ENCODE measurements around the gene MYO3B.

Gene MYO3B

GRCh38 chr2:170288859-170289258 is 110.9 kb downstream of the MYO3B start:
- TF ChIP-seq USF1 (IDR thresholded peaks at IDR 0.05) (no peak), RAD21 (IDR thresholded peaks at IDR 0.05; ENCODE audit: low read depth) (no peak), EP300 (IDR thresholded peaks at IDR 0.05; ENCODE audit: borderline replicate concordance) (no peak), MAX (IDR thresholded peaks at IDR 0.05) (no peak), FOXM1 (IDR thresholded peaks at IDR 0.05; ENCODE audit: borderline replicate concordance, low read depth) (no peak), NFIC (IDR thresholded peaks at IDR 0.05) (no peak), TCF12 (IDR thresholded peaks at IDR 0.05; ENCODE audit: low read depth) (no peak), TAF1 (IDR thresholded peaks at IDR 0.05; ENCODE audit: low read depth) (no peak), ZBTB7A (IDR thresholded peaks at IDR 0.05; ENCODE audit: low read depth) (no peak), CREB1 (IDR thresholded peaks at IDR 0.05; ENCODE audit: low read depth) (no peak), CEBPB (IDR thresholded peaks at IDR 0.05) (no peak)

- TF ChIP-seq YY1 (IDR thresholded peaks at IDR 0.05; ENCODE audit: low read depth) (no peak), USF1 (IDR thresholded peaks at IDR 0.05) (no peak), TCF12 (IDR thresholded peaks at IDR 0.05; ENCODE audit: low read depth) (no peak), RAD21 (IDR thresholded peaks at IDR 0.05; ENCODE audit: low read depth) (no peak), TEAD4 (IDR thresholded peaks at IDR 0.05) (no peak), ZBTB7A (IDR thresholded peaks at IDR 0.05; ENCODE audit: low read depth) (no peak), TAF1 (IDR thresholded peaks at IDR 0.05; ENCODE audit: low read depth) (no peak), CEBPB (IDR thresholded peaks at IDR 0.05) (no peak)
These were observed 113.5 kb downstream of the MYO3B start for GRCh38 chr2:170291474-170291873.

- TF ChIP-seq RAD21 (IDR thresholded peaks at IDR 0.05; ENCODE audit: low read depth) = no peak
- no peak for TF ChIP-seq TCF12 (IDR thresholded peaks at IDR 0.05; ENCODE audit: low read depth)
- no peak for TF ChIP-seq EP300 (IDR thresholded peaks at IDR 0.05; ENCODE audit: borderline replicate concordance)
- no peak for TF ChIP-seq CREB1 (IDR thresholded peaks at IDR 0.05; ENCODE audit: low read depth)
- no peak for TF ChIP-seq YY1 (IDR thresholded peaks at IDR 0.05; ENCODE audit: low read depth)
- no peak for TF ChIP-seq REST (IDR thresholded peaks at IDR 0.05; ENCODE audit: low read depth)
- no peak for TF ChIP-seq USF1 (IDR thresholded peaks at IDR 0.05)
- no peak for TF ChIP-seq CEBPB (IDR thresholded peaks at IDR 0.05)
- no peak for TF ChIP-seq FOXM1 (IDR thresholded peaks at IDR 0.05; ENCODE audit: borderline replicate concordance, low read depth)
- no peak for TF ChIP-seq ZBTB7A (IDR thresholded peaks at IDR 0.05; ENCODE audit: low read depth)
- TF ChIP-seq TAF1 (IDR thresholded peaks at IDR 0.05; ENCODE audit: low read depth) = no peak
- TF ChIP-seq NFIC (IDR thresholded peaks at IDR 0.05) = no peak
- no peak for TF ChIP-seq EGR1 (IDR thresholded peaks at IDR 0.05)
These were observed 114.5 kb downstream of the MYO3B start for GRCh38 chr2:170292415-170292814.

GRCh38 chr2:170297496-170297895 is 119.5 kb downstream of the MYO3B start:
- TF ChIP-seq EGR1 (IDR thresholded peaks at IDR 0.05) (no peak), CEBPB (IDR thresholded peaks at IDR 0.05) (no peak), RAD21 (IDR thresholded peaks at IDR 0.05; ENCODE audit: low read depth) (no peak), FOXM1 (IDR thresholded peaks at IDR 0.05; ENCODE audit: borderline replicate concordance, low read depth) (no peak), REST (IDR thresholded peaks at IDR 0.05; ENCODE audit: low read depth) (no peak), MAX (IDR thresholded peaks at IDR 0.05) (no peak), NFIC (IDR thresholded peaks at IDR 0.05) (no peak), YY1 (IDR thresholded peaks at IDR 0.05; ENCODE audit: low read depth) (no peak), CREB1 (IDR thresholded peaks at IDR 0.05; ENCODE audit: low read depth) (no peak), TAF1 (IDR thresholded peaks at IDR 0.05; ENCODE audit: low read depth) (no peak), TEAD4 (IDR thresholded peaks at IDR 0.05) (no peak), TCF12 (IDR thresholded peaks at IDR 0.05; ENCODE audit: low read depth) (no peak), EP300 (IDR thresholded peaks at IDR 0.05; ENCODE audit: borderline replicate concordance) (no peak), USF1 (IDR thresholded peaks at IDR 0.05) (no peak)

GRCh38 chr2:170298115-170298514 is 120.2 kb downstream of the MYO3B start:
- no peak for TF ChIP-seq TEAD4 (IDR thresholded peaks at IDR 0.05)
- no peak for TF ChIP-seq EGR1 (IDR thresholded peaks at IDR 0.05)
- TF ChIP-seq TAF1 (IDR thresholded peaks at IDR 0.05; ENCODE audit: low read depth) = no peak
- TF ChIP-seq YY1 (IDR thresholded peaks at IDR 0.05; ENCODE audit: low read depth) = no peak
- TF ChIP-seq RAD21 (IDR thresholded peaks at IDR 0.05; ENCODE audit: low read depth) = no peak
- no peak for TF ChIP-seq USF1 (IDR thresholded peaks at IDR 0.05)
- no peak for TF ChIP-seq ZBTB7A (IDR thresholded peaks at IDR 0.05; ENCODE audit: low read depth)
- TF ChIP-seq FOXM1 (IDR thresholded peaks at IDR 0.05; ENCODE audit: borderline replicate concordance, low read depth) = no peak
- no peak for TF ChIP-seq CREB1 (IDR thresholded peaks at IDR 0.05; ENCODE audit: low read depth)
- no peak for TF ChIP-seq REST (IDR thresholded peaks at IDR 0.05; ENCODE audit: low read depth)
- TF ChIP-seq CEBPB (IDR thresholded peaks at IDR 0.05) = no peak
- TF ChIP-seq EP300 (IDR thresholded peaks at IDR 0.05; ENCODE audit: borderline replicate concordance) = no peak
- no peak for TF ChIP-seq NFIC (IDR thresholded peaks at IDR 0.05)
- no peak for TF ChIP-seq MAX (IDR thresholded peaks at IDR 0.05)
- TF ChIP-seq TCF12 (IDR thresholded peaks at IDR 0.05; ENCODE audit: low read depth) = no peak
